OCI-LY3 (cell line): ENCODE measurements around the gene KCNA2.

ENCODE experiments used
- EZH2phosphoT487 ChIP-seq: fragments of 200-600 bp; shearing (Covaris generic); IDR thresholded peaks from 2 replicates; pipeline ENCODE4 v1.6.1; 2018; ENCODE audit warnings: antibody characterized with exemption, mixed run types, low read depth
- TF ChIP-seq, protein P1 (sequence below): fragments of 200-600, 300-600 bp; sonication (generic); IDR thresholded peaks from 2 replicates; pipeline ENCODE4 v1.5.1; 2014; ENCODE audit warnings: antibody characterized with exemption, low read length, low read depth

DNA sequence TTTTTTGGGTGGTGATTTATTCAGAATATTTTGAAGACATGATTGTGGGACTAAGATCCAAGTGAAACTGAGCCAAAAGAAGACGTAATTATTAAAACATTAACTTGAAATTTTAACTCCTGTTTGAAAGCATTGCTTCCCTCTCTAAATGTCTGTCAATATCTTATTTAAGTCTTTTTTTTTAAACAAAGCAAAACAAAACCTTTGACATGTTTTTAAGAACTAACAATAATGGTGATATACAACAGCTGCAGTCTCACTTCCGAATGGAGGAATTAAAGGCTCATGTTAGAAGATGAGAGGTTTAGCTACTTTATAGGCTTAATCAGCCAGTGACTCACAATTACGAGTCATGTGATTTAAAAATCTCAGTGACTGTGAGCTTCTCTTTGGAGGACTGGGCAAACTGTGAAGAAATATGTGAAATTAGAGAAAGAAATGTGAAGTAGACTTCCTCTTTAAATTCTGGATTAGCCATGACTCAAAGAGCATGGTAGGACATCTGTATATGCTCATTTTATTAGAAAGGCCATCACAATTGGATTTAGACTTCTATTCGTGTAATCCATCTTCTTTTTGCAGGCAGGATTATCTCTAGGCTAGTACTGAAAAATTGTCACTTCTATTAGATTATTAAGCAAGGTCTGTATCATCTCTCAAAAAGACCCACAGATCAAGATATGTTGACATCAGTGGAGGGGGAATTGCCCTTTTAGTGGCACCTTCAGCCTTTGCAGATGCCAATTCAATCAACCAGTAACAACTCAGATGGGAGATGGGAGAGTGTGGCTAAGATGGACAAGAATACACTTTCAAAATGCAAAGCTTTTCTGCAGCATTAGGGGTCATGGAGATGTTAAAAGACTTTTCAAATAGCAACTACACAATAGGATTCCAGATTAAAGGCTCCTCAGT is 39.9 kb upstream of the KCNA2 start:
- TF ChIP-seq, protein P1, sequence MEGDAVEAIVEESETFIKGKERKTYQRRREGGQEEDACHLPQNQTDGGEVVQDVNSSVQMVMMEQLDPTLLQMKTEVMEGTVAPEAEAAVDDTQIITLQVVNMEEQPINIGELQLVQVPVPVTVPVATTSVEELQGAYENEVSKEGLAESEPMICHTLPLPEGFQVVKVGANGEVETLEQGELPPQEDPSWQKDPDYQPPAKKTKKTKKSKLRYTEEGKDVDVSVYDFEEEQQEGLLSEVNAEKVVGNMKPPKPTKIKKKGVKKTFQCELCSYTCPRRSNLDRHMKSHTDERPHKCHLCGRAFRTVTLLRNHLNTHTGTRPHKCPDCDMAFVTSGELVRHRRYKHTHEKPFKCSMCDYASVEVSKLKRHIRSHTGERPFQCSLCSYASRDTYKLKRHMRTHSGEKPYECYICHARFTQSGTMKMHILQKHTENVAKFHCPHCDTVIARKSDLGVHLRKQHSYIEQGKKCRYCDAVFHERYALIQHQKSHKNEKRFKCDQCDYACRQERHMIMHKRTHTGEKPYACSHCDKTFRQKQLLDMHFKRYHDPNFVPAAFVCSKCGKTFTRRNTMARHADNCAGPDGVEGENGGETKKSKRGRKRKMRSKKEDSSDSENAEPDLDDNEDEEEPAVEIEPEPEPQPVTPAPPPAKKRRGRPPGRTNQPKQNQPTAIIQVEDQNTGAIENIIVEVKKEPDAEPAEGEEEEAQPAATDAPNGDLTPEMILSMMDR: no peak
- TF ChIP-seq EZH2phosphoT487: no peak
